ENCODE measurements around the gene LRRC8D.

Gene LRRC8D

DNA sequence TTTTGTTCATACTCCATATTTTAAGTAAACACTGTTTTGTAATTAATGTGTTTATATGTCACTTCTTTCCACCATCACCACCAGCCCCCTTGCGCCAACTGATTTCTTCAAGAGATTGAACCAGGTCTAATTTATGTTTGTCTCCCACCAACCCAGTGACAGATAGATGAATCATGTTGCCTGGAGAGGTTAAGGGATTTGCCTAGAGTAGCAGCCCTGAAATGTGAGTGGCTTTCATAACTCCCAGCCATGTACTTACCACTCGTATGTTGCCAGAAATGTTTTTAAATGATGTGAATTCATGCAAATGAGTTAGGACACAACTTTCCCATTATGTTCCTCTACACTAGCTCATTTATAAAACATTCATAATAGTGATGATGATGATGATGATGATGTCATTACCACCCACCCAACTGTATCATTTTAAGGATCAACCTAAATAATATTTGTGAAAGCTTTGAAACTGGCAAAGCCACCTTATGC is 86.9 kb downstream of the LRRC8D start:
- TF ChIP-seq, protein P1, sequence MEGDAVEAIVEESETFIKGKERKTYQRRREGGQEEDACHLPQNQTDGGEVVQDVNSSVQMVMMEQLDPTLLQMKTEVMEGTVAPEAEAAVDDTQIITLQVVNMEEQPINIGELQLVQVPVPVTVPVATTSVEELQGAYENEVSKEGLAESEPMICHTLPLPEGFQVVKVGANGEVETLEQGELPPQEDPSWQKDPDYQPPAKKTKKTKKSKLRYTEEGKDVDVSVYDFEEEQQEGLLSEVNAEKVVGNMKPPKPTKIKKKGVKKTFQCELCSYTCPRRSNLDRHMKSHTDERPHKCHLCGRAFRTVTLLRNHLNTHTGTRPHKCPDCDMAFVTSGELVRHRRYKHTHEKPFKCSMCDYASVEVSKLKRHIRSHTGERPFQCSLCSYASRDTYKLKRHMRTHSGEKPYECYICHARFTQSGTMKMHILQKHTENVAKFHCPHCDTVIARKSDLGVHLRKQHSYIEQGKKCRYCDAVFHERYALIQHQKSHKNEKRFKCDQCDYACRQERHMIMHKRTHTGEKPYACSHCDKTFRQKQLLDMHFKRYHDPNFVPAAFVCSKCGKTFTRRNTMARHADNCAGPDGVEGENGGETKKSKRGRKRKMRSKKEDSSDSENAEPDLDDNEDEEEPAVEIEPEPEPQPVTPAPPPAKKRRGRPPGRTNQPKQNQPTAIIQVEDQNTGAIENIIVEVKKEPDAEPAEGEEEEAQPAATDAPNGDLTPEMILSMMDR (IDR thresholded peaks at IDR 0.05; ENCODE audit: insufficient read depth, low read length, poor library complexity, severe bottlenecking) = no peak
- TF ChIP-seq EZH2phosphoT487 (conservative IDR thresholded peaks at IDR 0.05; ENCODE audit: low read length) = no peak
- no peaks in the 10 kb centered on the region for H3K9me3 ChIP-seq (ENCODE audit: insufficient read depth, low read length)
- H3K27ac ChIP-seq (ENCODE audit: low read depth, low read length) = no peak overlapping the region
- H3K4me2 ChIP-seq (ENCODE audit: low read depth, low read length, poor library complexity, severe bottlenecking) = no peak overlapping the region
- no peaks in the 10 kb centered on the region for H3K36me3 ChIP-seq (ENCODE audit: low read length)
- no peak overlapping the region for H2AFZ ChIP-seq (ENCODE audit: low read depth, low read length, severe bottlenecking)
- H3K4me3 ChIP-seq (ENCODE audit: insufficient read depth, low read length, poor library complexity, severe bottlenecking) = no peak overlapping the region
- H3F3A ChIP-seq (ENCODE audit: insufficient read depth) = no peaks in the 10 kb centered on the region
- H3K9me2 ChIP-seq (replicated peaks; ENCODE audit: insufficient read depth, low read length) = no peaks in the 10 kb centered on the region
- H4K20me1 ChIP-seq (ENCODE audit: low read depth, low read length) = no peaks in the 10 kb centered on the region
- peaks cover 28% of the 10 kb centered on the region for H3K79me2 ChIP-seq (ENCODE audit: insufficient read depth, low read length)
- no peak overlapping the region for H3K9ac ChIP-seq (ENCODE audit: low read length)
- H3K27me3 ChIP-seq (ENCODE audit: low read length) = no peaks in the 10 kb centered on the region

DNA sequence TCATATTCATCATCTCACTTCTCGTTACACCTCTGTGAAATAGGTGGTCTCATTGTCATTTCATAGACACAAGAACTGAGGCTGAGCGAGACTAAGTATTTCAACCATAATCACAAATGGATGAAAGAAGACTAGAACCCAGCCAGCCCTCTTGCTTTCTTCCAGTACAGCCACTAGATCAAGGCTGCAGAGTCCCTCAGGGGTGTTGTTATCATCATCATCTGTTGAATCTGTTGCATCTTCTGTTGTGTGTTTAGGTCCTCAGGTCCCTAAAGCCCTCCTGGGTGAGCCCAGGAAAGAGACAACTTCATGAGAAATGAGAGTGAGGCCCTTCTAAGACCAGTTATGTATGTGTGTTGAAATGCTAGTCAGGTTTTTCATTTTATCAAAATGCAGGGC is 87.4 kb downstream of the LRRC8D start:
- no peak overlapping the region for H2AFZ ChIP-seq (ENCODE audit: low read depth, low read length, severe bottlenecking)
- no peaks in the 10 kb centered on the region for H3K9me3 ChIP-seq (ENCODE audit: insufficient read depth, low read length)
- no peaks in the 10 kb centered on the region for H3K36me3 ChIP-seq (ENCODE audit: low read length)
- no peaks in the 10 kb centered on the region for H4K20me1 ChIP-seq (ENCODE audit: low read depth, low read length)
- no peak overlapping the region for H3K4me2 ChIP-seq (ENCODE audit: low read depth, low read length, poor library complexity, severe bottlenecking)
- H3K27ac ChIP-seq (ENCODE audit: low read depth, low read length) = no peak overlapping the region
- H3K79me2 ChIP-seq (ENCODE audit: insufficient read depth, low read length) = peaks cover 28% of the 10 kb centered on the region
- H3K9ac ChIP-seq (ENCODE audit: low read length) = no peak overlapping the region
- no peak overlapping the region for H3K4me3 ChIP-seq (ENCODE audit: insufficient read depth, low read length, poor library complexity, severe bottlenecking)
- H3K9me2 ChIP-seq (replicated peaks; ENCODE audit: insufficient read depth, low read length) = no peaks in the 10 kb centered on the region
- TF ChIP-seq, protein P1 (IDR thresholded peaks at IDR 0.05; ENCODE audit: insufficient read depth, low read length, poor library complexity, severe bottlenecking) = no peak
- no peak for TF ChIP-seq EZH2phosphoT487 (conservative IDR thresholded peaks at IDR 0.05; ENCODE audit: low read length)
- H3K27me3 ChIP-seq (ENCODE audit: low read length) = no peaks in the 10 kb centered on the region
- no peaks in the 10 kb centered on the region for H3F3A ChIP-seq (ENCODE audit: insufficient read depth)

DNA sequence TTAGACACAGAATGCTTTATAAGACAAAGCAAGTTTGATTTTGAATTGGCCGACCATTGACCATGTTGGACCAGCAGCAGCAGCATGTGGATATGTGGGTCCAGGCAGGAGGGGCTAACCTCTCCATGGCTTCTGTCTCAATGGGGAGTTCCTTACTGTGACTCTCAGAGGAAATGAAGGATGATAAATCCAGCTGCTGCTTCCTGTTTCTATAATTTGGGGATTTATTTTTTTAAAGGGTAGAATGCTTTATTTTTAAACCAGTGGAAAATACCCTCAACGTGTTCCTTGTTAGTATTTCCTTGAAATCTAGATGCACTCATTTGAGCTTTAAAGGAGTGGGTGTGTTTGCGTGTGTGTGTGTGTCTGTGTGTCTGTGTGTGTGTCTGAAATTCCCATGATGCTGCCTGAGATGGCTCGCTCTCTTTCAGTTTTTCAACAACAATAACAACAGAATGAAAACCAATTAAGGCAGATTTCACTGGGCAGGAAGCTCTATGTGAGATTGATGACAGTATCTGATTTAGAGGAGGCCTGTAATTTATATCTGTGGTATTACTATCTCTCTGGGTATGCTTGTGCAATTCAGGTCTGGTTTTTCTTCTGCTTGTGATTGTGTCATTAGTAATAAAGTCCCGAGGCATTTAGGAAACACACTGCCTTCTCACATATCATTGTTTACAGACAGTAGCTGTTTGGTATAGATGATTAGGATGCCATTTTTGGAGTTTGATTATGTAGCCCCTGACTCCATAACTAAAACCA is 88.0 kb downstream of the LRRC8D start:
- no peak overlapping the region for H3K9ac ChIP-seq (ENCODE audit: low read length)
- no peaks in the 10 kb centered on the region for H3K27me3 ChIP-seq (ENCODE audit: low read length)
- no peak overlapping the region for H2AFZ ChIP-seq (ENCODE audit: low read depth, low read length, severe bottlenecking)
- H4K20me1 ChIP-seq (ENCODE audit: low read depth, low read length) = no peaks in the 10 kb centered on the region
- no peak overlapping the region for H3K4me2 ChIP-seq (ENCODE audit: low read depth, low read length, poor library complexity, severe bottlenecking)
- no peak overlapping the region for H3K27ac ChIP-seq (ENCODE audit: low read depth, low read length)
- H3K79me2 ChIP-seq (ENCODE audit: insufficient read depth, low read length) = peaks cover 28% of the 10 kb centered on the region
- H3K9me2 ChIP-seq (replicated peaks; ENCODE audit: insufficient read depth, low read length) = no peaks in the 10 kb centered on the region
- TF ChIP-seq, protein P1 (IDR thresholded peaks at IDR 0.05; ENCODE audit: insufficient read depth, low read length, poor library complexity, severe bottlenecking) = no peak
- no peak for TF ChIP-seq EZH2phosphoT487 (conservative IDR thresholded peaks at IDR 0.05; ENCODE audit: low read length)
- H3F3A ChIP-seq (ENCODE audit: insufficient read depth) = no peaks in the 10 kb centered on the region
- H3K9me3 ChIP-seq (ENCODE audit: insufficient read depth, low read length) = no peaks in the 10 kb centered on the region
- no peak overlapping the region for H3K4me3 ChIP-seq (ENCODE audit: insufficient read depth, low read length, poor library complexity, severe bottlenecking)
- H3K36me3 ChIP-seq (ENCODE audit: low read length) = no peaks in the 10 kb centered on the region

All from SU-DHL-6 (cell line).